ENCODE results near the gene MINAR2.

DNA sequence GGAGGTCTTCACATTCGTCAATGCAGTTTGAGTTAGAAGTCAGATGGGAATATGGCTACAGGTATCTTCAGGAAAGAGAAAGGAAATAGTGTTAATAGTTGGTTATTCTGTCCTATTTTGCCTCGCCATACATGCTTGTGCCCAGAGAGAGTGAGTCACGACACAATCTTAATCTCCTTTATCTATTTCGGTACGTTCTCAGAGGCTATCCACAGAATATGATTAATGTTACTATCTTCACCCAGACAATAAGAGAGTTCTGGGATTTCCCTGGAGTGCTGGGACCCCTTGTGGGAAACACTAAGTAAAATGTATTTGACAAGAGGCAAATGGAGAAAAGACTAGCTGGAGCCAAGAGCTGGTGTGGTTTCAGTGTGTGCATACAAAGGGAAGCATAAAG is 25.5 kb downstream of the MINAR2 start:
- TF ChIP-seq, protein P1, sequence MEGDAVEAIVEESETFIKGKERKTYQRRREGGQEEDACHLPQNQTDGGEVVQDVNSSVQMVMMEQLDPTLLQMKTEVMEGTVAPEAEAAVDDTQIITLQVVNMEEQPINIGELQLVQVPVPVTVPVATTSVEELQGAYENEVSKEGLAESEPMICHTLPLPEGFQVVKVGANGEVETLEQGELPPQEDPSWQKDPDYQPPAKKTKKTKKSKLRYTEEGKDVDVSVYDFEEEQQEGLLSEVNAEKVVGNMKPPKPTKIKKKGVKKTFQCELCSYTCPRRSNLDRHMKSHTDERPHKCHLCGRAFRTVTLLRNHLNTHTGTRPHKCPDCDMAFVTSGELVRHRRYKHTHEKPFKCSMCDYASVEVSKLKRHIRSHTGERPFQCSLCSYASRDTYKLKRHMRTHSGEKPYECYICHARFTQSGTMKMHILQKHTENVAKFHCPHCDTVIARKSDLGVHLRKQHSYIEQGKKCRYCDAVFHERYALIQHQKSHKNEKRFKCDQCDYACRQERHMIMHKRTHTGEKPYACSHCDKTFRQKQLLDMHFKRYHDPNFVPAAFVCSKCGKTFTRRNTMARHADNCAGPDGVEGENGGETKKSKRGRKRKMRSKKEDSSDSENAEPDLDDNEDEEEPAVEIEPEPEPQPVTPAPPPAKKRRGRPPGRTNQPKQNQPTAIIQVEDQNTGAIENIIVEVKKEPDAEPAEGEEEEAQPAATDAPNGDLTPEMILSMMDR (IDR thresholded peaks at IDR 0.05 in 2 of 3, conservative IDR thresholded peaks at IDR 0.05 in 1 of 3; ENCODE audit: insufficient read depth in 2 of 3, low read depth in 1 of 3, low read length in 3 of 3), result no peak
- TF ChIP-seq POLR2A (conservative IDR thresholded peaks at IDR 0.05), result no peak
- no peak for TF ChIP-seq ZNF124 (CRISPR knock-in tag; IDR thresholded peaks at IDR 0.05)
- TF ChIP-seq DPF2 (IDR thresholded peaks at IDR 0.05), result no peak
- no peak for TF ChIP-seq ZNF24 (IDR thresholded peaks at IDR 0.05)
- no peak for TF ChIP-seq MXI1 (IDR thresholded peaks at IDR 0.05; ENCODE audit: low read depth, low read length)
- no peak for TF ChIP-seq CCAR2 (IDR thresholded peaks at IDR 0.05; ENCODE audit: low read depth, low read length)
- TF ChIP-seq GTF2F1 (IDR thresholded peaks at IDR 0.05; ENCODE audit: low read depth, low read length), result no peak
- TF ChIP-seq TEAD4 (IDR thresholded peaks at IDR 0.05; ENCODE audit: low read length), result no peak
- no peak for TF ChIP-seq TEAD4 (CRISPR knock-in tag; IDR thresholded peaks at IDR 0.05; ENCODE audit: borderline replicate concordance)
- TF ChIP-seq MEIS2 (IDR thresholded peaks at IDR 0.05; ENCODE audit: partially characterized antibody), result no peak
- no peak for TF ChIP-seq ZNF77 (CRISPR knock-in tag; IDR thresholded peaks at IDR 0.05)
- TF ChIP-seq XRCC5 (IDR thresholded peaks at IDR 0.05; ENCODE audit: low read depth, low read length), result no peak
- TF ChIP-seq NCOR1 (IDR thresholded peaks at IDR 0.05), result no peak
